Measurements from ENCODE around the gene PREX1. TPM values are rescaled to one million over a fixed set of nuclear protein-coding genes. Genes with fewer than 3 reads are reported as not detected.

Gene PREX1
- total RNA-seq, 4 donors from 2014 or later: 7.5 to 10.9 (median 9.1) TPM

DNA sequence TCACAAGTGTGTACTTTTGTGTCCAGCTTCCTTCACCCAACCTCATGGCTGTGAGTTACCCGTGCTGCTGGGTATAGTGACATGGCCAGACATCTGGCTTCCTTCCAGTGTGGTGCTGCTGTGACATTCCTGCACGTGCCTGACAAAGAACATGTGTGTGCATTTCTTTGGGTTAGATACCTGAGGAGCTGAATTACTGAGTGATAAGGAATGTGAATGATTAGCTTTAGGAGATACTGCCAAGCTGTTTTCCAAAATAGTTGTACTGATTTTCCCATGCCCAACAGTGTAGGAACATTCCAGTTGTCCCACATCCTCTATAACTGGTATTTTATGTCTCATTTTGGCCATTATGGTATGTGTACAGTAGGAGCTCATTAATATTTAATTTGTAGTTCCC lies 132.5 kb downstream of the PREX1 start:
- intact Hi-C loops (cut with DNase I; ENCODE audit: low total_unique reads) (no loop called here), in situ Hi-C loops (cut with MboI; ENCODE audit: low sequenced_read_pairs in 4 of 4) (no loop called here)
- no peaks in the 10 kb centered on the region for H3K9me3 ChIP-seq
- no peak for DNase-seq
- peaks cover 5 to 7% of the 10 kb centered on the region in 2 donors for H3K4me1 ChIP-seq
- no peak for TF ChIP-seq POLR2A (IDR thresholded peaks at IDR 0.05)
- TF ChIP-seq, protein P1, sequence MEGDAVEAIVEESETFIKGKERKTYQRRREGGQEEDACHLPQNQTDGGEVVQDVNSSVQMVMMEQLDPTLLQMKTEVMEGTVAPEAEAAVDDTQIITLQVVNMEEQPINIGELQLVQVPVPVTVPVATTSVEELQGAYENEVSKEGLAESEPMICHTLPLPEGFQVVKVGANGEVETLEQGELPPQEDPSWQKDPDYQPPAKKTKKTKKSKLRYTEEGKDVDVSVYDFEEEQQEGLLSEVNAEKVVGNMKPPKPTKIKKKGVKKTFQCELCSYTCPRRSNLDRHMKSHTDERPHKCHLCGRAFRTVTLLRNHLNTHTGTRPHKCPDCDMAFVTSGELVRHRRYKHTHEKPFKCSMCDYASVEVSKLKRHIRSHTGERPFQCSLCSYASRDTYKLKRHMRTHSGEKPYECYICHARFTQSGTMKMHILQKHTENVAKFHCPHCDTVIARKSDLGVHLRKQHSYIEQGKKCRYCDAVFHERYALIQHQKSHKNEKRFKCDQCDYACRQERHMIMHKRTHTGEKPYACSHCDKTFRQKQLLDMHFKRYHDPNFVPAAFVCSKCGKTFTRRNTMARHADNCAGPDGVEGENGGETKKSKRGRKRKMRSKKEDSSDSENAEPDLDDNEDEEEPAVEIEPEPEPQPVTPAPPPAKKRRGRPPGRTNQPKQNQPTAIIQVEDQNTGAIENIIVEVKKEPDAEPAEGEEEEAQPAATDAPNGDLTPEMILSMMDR (IDR thresholded peaks at IDR 0.05 in 4 of 5, conservative IDR thresholded peaks at IDR 0.05 in 1 of 5): no peak
- no peaks in the 10 kb centered on the region for H3K36me3 ChIP-seq
- no peak overlapping the region for H3K27ac ChIP-seq
- no peaks in the 10 kb centered on the region for H3K27me3 ChIP-seq
- no peak for ATAC-seq
- H3K4me3 ChIP-seq: no peak overlapping the region

DNA sequence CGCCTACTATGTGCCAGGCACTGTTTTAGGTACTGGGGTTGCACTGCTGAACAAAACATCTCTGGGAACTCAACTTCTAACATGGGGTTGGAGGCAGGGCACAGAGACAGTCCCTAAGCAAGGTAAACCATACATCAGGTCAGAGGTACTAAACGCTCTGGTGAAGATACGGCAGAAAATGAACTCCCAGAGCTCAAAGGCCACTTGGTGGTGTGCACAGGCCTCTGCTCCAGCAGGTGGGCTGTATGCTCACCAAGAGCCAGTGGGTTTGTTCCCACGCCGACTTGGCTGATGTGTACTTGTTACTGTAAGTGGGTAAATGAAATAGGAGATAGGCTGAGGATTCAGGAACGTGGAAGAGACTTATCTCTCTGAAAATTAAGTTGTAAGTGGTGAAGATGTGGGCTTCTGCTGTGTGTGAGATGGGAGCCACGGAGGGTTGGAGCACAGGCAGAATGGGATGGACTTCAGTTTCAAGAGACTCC lies 133.4 kb downstream of the PREX1 start:
- DNase-seq (no peak), ATAC-seq (no peak)
- no peaks in the 10 kb centered on the region for H3K27me3 ChIP-seq
- H3K4me1 ChIP-seq: peaks cover 5 to 7% of the 10 kb centered on the region in 2 donors
- in situ Hi-C loops (cut with MboI; ENCODE audit: low sequenced_read_pairs in 4 of 4) (no loop called here), intact Hi-C loops (cut with DNase I; ENCODE audit: low total_unique reads) (no loop called here)
- H3K27ac ChIP-seq: no peak overlapping the region
- TF ChIP-seq, protein P1 (IDR thresholded peaks at IDR 0.05 in 4 of 5, conservative IDR thresholded peaks at IDR 0.05 in 1 of 5): no peak
- TF ChIP-seq POLR2A (IDR thresholded peaks at IDR 0.05): no peak
- H3K9me3 ChIP-seq: no peaks in the 10 kb centered on the region
- H3K4me3 ChIP-seq: no peak overlapping the region
- no peaks in the 10 kb centered on the region for H3K36me3 ChIP-seq

DNA sequence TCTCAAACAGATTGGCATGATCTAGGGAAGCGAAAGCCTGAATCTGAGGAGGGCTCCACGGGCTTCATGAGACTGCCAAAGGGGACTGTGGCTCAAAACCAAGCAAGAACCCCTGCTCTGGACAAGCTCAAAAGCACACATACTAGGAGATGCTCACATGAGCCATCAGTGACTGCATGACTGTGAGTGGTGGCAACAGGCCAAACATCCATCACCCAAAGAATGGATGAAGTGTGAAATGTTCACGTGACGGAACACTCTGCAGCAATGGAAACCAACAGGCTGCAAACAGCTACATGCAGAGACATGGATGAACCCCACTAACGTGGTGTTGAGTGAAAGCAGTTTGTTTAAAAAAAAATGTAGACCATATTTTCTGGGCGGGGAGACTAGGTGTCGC lies 136.3 kb downstream of the PREX1 start:
- intact Hi-C loops (cut with DNase I; ENCODE audit: low total_unique reads): no loop called here
- H3K9me3 ChIP-seq: no peaks in the 10 kb centered on the region
- DNase-seq: no peak
- no peak overlapping the region for H3K27ac ChIP-seq
- ATAC-seq: no peak
- H3K4me1 ChIP-seq: peaks cover 12 to 16% of the 10 kb centered on the region in 2 donors
- H3K4me3 ChIP-seq: no peak overlapping the region
- no peaks in the 10 kb centered on the region for H3K36me3 ChIP-seq
- no peaks in the 10 kb centered on the region for H3K27me3 ChIP-seq
- TF ChIP-seq, protein P1 (IDR thresholded peaks at IDR 0.05 in 4 of 5, conservative IDR thresholded peaks at IDR 0.05 in 1 of 5): no peak
- no peak for TF ChIP-seq POLR2A (IDR thresholded peaks at IDR 0.05)
- in situ Hi-C loops (cut with MboI; ENCODE audit: low sequenced_read_pairs in 4 of 4): no loop called here

DNA sequence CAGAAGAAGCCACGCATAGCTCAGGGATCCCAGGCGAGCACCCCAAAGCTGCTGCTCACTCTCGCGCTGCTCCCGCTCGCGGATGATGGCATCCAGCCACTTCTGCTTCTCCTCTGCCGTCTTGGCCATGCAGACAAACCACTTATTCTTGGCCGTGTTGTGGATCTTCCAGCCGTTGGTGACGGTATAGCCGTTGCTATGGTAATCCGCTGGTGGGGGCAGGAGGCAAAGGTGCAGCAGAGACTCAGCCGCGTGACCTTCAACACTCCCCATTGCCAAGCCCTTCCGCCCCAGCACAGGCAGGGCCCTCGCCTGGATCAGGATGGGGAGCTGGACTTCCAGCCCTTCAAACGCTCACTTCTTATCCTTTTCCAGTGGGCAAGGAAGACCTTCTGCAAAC lies 136.9 kb downstream of the PREX1 start:
- in situ Hi-C loops (cut with MboI; ENCODE audit: low sequenced_read_pairs in 4 of 4): no loop called here
- no peak overlapping the region for H3K4me3 ChIP-seq
- H3K36me3 ChIP-seq: no peaks in the 10 kb centered on the region
- TF ChIP-seq, protein P1 (IDR thresholded peaks at IDR 0.05 in 4 of 5, conservative IDR thresholded peaks at IDR 0.05 in 1 of 5): no peak
- TF ChIP-seq POLR2A (IDR thresholded peaks at IDR 0.05): no peak
- ATAC-seq (no peak), DNase-seq (no peak)
- intact Hi-C loops (cut with DNase I; ENCODE audit: low total_unique reads): no loop called here
- no peaks in the 10 kb centered on the region for H3K9me3 ChIP-seq
- no peaks in the 10 kb centered on the region for H3K27me3 ChIP-seq
- no peak overlapping the region for H3K27ac ChIP-seq
- peaks cover 19 to 22% of the 10 kb centered on the region in 2 donors for H3K4me1 ChIP-seq

Measured in gastrocnemius medialis (tissue), 4 donors.